NCI-H1417 treated with DMSO at 0.1 percent for 48 hours (cell line): ENCODE measurements around the gene KCTD16.

Experiments used
- DNase-seq: peaks from one replicate; lab custom pipeline; 2025; lab: John Stamatoyannopoulos, UW

KCTD16 gene

GRCh38 chr5:144166696-144167095, 4.0 kb upstream of the KCTD16 start:
- no peak for DNase-seq

GRCh38 chr5:144167998-144168397, 2.7 kb upstream of the KCTD16 start:
- no peak for DNase-seq

GRCh38 chr5:144169904-144170275, 783 bp upstream of the KCTD16 start:
- no peak for DNase-seq

GRCh38 chr5:144173766-144174165, 3.1 kb downstream of the KCTD16 start:
- DNase-seq = no peak

GRCh38 chr5:144177548-144177947, 6.9 kb downstream of the KCTD16 start:
- no peak for DNase-seq

- DNase-seq = no peak
Measured at GRCh38 chr5:144179226-144179625, 8.6 kb downstream of the KCTD16 start.

- no peak for DNase-seq
Measured at GRCh38 chr5:144183254-144183889, 12.7 kb downstream of the KCTD16 start.

- no peak for DNase-seq
Measured at GRCh38 chr5:144187699-144188294, 17.1 kb downstream of the KCTD16 start.

GRCh38 chr5:144189800-144190429, 19.2 kb downstream of the KCTD16 start:
- no peak for DNase-seq

- DNase-seq = no peak
Measured at GRCh38 chr5:144191531-144191930, 20.9 kb downstream of the KCTD16 start.

GRCh38 chr5:144191998-144192397, 21.3 kb downstream of the KCTD16 start:
- no peak for DNase-seq

- DNase-seq = no peak
Measured at GRCh38 chr5:144192661-144193060, 22.0 kb downstream of the KCTD16 start.

- no peak for DNase-seq
Measured at GRCh38 chr5:144194144-144194543, 23.5 kb downstream of the KCTD16 start.

GRCh38 chr5:144195448-144195847, 24.8 kb downstream of the KCTD16 start:
- no peak for DNase-seq

GRCh38 chr5:144196612-144197011, 25.9 kb downstream of the KCTD16 start:
- DNase-seq = no peak

- no peak for DNase-seq
Measured at GRCh38 chr5:144198386-144198785, 27.7 kb downstream of the KCTD16 start.

- no peak for DNase-seq
Measured at GRCh38 chr5:144201588-144201987, 30.9 kb downstream of the KCTD16 start.

GRCh38 chr5:144202072-144202471, 31.4 kb downstream of the KCTD16 start:
- no peak for DNase-seq

GRCh38 chr5:144202726-144203125, 32.1 kb downstream of the KCTD16 start:
- no peak for DNase-seq

GRCh38 chr5:144203750-144204596, 33.3 kb downstream of the KCTD16 start:
- DNase-seq = no peak

GRCh38 chr5:144205141-144205551, 34.5 kb downstream of the KCTD16 start:
- no peak for DNase-seq

GRCh38 chr5:144206141-144206540, 35.5 kb downstream of the KCTD16 start:
- no peak for DNase-seq
